HG03159 (cell line): ENCODE data around the gene EMP3.
A peak's percentile ranks its signal among the peaks of the same experiment; 100 is the strongest.

Source experiments
- ATAC-seq: cut with Tn5 transposase; IDR thresholded peaks from one replicate; pipeline ENCODE4 v1.9.1; 2021; ENCODE audit warnings: mild to moderate bottlenecking, moderate library complexity; ENCODE audit not compliant: unreplicated experiment

The EMP3 gene

DNA sequence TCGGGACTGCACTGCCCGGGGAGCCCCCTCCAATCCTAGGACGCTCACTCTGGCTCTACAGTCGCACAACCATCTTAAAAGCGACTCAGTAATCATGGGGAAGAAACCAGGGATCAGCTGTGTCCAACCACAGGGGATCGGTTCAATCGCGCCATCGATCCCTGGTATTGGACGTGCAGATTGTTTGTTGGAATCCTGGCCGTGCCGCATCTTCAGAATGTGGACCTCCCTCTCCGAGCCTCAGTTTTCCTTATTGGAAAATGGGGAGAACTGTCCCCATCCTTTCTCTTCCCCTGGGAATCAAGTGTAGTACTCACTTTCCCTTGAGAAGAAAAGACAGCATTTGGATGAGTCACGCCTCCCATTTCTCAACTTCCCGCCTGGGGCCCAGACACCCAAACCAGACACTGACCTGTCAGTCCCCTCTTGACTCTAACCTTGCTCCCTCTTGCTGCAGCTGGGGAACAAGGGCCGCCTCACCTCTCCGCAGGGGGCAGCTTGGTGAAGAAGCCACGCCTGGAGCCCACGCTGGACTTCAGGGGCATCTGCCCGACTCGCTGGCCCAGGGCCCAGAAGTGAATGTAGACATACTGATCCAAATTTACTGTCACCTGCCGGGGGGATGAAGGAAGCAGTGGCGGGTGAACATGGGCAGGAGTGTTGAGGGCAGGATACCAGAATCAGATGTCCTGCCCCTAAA lies 17.6 kb downstream of the EMP3 start:
- no peak for ATAC-seq

DNA sequence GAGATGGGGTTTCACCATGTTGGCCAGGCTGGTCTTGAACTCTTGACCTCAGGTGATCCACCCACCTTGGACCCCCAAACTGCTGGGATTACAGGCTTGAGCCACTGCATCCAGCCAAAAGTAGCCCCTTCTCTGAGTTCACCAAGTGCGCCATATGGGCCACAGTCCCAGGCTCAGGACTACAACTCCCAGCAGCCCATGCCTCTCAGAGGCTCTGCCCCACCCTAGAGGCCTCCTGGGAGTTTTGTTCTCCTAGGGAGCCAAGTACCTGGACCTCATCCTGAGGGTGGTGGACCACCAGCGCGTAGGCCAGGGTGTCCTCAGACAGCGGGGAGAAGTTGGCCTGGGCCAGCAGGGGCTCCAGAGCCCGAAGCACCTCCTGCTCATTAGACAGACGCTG lies 19.5 kb downstream of the EMP3 start:
- no peak for ATAC-seq

DNA sequence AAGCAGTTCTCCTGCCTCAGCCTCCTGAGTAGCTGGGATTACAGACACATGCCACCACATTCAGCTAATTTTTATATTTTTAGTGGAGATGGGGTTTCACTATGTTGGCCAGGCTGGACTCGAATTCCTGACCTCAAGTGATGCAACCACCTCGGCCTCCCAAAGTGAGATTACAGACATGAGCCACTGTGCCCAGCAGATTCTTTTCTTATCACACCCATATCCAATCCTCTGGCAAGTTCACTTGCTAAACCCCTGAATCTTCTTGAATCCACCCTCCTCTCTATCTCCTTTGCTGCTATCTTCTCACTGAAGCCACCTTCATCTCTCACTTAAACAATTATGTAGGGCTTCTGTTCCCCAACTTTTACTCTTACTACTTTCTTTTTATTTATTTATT lies 20.8 kb downstream of the EMP3 start:
- no peak for ATAC-seq

DNA sequence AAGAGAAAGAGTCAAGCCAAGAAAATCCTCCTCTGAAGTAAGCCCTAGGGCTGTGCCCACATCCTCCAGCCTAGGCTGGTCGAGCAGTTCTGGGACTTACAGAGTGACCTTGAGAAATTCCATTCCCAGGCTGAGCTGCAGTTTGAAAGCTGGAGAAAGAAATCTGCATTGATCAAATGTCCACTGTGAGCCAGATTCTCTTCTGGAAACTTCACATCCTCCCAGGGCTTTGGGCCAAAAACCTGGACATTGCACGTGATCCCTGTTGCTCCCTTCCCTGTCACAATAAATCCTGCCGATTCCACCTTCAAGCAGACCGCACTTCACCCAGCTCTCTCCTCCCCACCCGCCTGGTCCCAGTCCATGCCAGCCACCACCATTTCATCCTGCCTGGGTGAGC lies 22.7 kb downstream of the EMP3 start:
- ATAC-seq, result no peak

DNA sequence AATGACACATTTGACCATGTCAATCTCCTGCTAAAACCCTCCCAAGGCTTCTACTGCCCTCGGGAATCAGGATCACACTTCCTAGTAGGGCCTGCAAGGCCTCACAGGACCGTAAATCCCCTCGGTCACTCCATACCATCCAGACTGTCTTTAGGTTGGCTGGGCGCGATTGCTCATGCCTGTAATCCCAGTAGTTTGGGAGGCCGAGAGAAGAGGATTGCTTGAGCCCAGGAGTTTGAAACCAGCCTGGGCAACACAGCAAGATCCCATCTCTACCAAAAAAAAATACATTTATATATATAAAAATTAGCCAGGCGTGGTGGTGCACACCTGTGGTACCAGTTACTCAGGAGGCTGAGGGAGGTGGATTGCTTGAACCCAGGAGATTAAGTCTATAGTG lies 23.4 kb downstream of the EMP3 start:
- ATAC-seq, result no peak

DNA sequence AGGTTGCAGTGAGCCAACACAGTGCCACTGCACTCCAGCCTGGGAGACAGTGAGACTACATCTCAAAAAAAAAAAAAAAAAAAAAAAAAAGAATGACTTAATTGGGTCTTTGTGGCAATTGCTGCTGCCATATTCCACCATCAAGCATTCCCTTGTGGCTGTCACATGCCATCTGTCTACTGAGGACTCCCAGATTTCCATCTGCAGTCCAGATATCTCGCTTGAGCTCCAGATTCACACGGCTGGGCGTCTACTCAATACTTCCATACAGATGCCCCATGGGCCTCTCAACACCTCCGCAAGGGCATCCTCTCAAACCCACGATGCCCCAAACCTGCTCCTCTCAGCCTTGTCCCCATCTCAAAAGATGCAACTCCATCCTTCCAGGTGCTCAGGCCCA lies 25.5 kb downstream of the EMP3 start:
- ATAC-seq, result no peak

DNA sequence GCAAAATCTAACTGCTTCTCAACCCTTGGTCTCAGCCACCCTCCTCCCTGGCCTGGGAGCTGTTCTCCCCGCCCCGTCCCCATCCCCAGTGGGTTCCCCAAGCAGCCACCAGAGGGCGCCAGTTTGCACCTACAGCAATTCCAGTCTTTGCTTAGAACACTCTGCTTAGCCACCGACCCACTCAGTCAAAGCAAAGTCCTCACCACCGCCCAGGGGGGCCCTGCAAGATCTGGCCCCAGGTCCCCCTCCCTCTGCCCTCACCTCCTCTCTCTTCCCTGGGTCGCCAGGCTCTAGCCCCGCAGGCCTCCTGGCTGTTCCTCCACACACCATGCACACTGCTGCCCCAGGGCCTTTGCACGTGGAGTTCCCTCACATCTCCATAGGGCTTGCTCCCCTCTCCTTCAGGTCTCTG lies 26.0 kb downstream of the EMP3 start:
- ATAC-seq, result no peak

DNA sequence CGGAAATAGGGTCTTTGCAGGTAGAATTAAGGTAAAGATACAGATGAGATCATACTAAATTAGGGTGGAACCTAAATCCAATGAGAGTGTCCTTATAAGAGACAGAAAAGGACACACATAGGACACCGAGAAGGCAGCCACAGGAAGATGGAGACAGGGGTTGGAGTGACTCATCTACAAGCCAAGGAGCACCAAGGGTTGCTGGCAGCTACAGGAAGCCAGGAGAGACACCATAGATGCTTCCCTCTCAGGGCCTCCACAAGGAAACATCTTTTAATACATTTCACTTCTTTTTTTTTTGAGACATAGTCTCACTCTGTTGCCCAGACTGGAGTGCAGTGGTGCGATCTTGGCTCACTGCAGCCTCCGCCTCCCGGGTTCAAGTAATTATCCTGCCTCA lies 28.3 kb downstream of the EMP3 start:
- no peak for ATAC-seq

DNA sequence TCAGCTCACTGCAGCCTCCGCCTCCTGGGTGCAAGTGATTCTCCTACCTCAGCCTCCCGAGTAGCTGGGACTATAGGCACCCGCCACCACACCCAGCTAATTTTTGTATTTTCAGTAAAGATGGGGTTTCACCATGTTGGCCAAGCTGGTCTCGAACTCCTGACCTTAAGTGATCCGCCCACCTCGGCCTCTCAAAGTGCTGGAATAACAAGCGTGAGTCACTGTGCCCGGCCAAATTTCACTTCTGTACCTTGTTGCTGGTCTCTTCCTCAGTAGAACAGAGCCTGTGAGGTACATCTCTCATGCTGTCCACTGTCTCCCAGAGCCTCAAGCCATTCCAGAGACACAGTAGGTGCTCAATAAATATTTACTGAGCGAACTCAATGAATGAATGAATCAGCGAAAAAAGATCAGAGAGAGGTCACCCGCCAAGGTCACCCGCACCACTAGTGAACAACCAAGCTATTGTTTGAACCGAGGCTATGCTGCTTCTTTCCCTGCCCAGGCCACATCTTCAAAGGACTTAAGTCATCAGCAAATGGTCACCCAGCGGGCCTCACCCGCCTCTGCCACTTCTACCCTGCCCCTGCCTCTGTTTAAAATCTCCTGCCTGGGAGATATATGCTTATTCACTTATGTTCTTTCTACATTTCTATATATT lies 29.1 kb downstream of the EMP3 start:
- ATAC-seq, result no peak

DNA sequence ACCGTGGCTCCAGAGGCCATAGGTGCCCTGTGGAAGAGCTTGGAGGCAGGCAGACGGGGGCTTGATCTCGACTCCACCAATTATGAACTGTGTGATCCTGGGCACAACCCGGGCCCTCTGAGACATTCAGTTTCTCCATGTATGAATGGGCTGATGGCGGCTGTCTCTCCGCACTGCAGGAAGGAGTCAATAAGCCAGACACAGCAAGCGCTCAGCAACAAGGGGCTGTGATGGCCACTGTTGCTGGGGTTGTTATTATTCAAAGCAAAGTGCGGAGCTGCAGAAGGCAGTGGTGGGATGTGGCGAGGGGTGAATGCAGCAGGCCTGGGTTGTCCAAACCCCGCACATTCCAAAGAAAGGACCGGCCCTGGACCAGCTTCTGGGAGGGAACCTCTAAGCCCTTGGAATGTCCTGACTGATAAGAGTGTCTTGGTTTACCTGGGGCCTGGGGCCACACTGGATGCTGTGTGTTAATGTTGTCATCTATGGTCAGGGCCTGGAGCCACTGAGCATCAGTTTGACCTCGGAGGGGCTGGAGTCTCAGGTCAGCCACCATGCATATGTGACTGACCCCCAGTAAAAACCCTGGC lies 30.1 kb downstream of the EMP3 start:
- no peak for ATAC-seq

DNA sequence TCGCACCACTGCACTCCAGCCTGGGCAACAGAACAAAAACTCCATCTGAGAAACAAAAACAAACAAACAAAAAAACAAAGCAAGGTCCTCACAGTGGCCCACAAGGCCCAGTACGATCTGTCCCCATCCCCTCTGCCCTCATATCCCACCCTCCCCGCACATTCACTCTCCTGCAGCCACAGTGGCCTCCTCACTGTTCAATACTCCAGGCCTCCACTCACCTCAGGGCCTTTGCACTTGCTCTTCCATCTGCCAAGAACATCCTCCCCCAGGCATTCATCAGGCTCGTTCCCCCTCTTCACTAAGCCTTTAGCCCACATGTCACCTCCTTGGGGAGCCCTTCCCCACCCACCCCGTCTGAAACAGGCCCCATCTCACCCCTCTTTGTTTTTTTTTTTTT lies 33.8 kb downstream of the EMP3 start:
- no peak for ATAC-seq

DNA sequence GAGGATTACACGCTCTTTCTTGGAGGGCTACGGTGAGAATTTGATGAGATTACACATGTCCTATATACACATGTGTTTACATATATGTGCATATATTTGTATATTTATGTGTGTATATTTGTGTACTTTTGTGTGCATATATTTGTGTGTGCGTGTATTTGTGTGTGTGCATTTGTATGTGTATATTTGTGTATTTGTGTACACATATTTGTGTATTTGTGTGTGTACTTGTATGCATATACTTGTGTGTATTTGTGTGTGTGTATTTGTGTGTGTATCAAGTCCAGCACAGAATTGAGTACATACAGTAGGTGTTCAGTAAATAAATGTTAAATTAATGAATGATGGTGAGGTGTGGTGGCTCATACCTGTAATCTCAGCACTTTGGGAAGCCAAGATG lies 36.6 kb downstream of the EMP3 start:
- ATAC-seq, result no peak

DNA sequence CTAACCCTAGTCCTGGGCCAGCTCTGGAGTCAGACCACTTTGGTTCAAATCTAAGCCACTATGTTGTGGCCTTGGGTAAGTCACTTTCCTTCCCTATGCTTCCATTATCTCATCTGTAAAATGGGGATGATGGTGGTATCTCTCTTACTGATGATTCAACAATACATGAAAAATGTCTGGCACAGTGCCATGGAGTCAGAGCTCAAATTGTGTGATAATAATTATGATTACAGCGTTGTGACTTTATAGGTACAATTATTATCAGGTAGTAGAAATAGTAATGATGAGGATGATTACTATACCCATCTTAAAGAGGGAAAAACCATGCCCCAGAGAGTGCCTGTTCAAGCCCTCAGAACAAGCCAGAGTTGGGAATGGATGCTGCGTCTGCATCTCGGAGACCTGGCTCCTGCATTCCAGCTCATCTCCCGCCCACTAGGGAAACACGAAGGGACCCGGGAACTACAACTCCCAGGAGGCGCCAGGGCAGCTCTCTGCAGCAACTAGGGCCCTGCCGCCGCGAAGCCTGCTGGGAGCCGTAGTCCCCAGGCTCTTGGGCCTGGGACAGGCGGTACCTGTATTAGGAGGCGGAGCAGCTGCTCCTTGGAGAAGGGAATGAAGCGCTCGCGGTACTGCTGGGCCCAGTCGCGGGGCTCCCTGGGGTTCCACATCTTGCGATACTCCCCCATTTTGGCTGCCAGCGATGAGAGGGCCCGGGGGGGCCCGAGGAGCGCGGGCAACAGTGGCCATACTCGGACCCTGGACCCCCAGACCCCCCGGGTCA lies 37.6 kb downstream of the EMP3 start:
- ATAC-seq, result peak; percentile 46

DNA sequence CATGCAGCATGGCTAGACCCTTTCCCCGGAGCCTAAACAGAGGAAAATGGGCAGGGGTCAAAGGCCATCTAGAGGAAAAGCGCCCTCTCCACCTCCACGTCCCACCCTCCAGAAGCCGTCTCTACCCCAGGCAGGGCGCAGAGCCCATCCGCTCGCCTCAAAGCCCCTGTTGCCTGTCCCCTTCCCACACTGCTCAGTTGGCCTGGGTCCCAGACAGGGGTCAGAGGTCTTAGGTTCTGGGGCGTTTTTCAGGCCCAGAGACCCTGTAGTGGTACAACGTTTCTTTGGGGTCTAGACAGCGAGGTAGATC lies 38.1 kb downstream of the EMP3 start:
- peak; percentile 21 for ATAC-seq

DNA sequence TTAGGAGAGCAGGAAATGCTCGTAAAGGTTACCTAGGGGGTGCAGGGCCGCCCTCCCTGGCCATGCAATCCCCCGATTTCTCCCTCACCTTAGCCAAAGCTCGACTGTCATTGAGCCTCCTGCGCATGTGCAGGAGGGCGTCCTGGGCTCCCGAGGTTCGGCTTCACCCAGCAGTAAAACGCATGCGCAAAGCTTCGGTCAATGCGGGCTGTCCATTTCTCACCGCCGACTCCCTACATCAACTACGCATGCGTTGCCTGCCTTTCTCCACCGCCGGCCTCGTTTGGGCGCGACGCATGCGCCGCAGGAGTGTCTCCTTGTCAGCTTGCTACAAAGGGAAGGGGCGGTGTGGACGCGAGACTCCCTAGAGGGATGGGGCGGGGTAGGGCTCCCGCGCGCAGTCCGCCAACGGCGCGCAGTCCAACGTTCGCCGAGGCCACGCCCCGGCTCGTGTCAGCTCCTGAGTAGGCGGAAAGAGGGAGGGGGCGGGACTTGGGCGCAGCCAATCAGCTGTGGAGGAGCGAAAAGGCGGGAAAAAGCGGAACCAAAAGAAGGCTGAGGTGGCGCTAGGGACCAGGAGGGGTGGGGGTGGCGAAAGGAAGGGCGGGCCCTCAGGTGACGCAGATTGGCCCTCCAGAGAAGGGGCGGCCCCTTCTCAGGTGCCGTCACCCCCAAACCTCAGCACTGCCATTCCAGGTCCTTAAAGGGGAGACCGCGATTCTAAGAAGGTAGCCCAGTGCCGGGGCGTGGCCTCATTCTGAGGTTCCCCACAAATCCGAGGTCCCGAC lies 38.7 kb downstream of the EMP3 start, which contains the start of the genes SYNGR4 and TMEM143:
Gene SYNGR4, plus strand, starts transcription at position 558 of the 788 bp plus-strand sequence. CDS start 1,476 bp downstream, outside the sequence.
Gene TMEM143, minus strand, starts transcription at position 131 of the 788 bp plus-strand sequence. Its CDS starts 20 bp downstream, at position 111.
- peak; percentile 72 for ATAC-seq

DNA sequence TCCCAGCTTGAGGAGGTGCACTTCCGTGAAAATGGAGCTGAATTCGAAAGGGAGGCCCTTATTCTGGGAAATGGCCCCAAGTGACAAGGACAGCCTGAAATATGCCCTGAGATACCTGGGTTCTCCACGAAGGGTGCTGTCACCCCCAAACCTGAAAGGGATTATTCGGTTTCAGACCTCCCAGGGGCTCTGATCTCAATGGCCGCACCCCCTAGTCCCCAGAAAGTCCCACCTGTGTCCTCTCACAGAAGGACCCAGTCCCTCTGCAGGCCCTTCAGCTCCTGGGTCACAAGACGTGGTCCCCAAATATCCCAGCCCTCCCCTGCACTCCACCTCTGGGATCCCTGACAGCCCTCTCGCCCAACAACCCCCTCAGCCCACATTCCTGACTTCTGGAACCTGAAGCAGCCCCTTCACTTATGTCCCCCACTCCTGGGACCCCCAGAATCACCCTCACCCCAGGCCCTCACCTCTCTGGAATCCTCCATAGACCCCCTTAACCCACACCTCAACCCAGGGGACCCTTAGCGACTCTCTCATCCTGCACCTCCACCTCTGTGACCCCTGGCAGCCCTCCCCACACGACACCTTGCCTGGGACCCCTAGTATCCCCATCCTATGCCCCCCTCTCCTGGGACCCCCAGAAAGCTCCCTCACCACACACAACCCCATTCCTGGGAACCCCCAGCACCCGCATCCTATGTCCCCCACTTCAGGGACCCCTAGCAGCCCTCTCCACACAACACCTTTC lies 39.4 kb downstream of the EMP3 start:
- no peak for ATAC-seq

DNA sequence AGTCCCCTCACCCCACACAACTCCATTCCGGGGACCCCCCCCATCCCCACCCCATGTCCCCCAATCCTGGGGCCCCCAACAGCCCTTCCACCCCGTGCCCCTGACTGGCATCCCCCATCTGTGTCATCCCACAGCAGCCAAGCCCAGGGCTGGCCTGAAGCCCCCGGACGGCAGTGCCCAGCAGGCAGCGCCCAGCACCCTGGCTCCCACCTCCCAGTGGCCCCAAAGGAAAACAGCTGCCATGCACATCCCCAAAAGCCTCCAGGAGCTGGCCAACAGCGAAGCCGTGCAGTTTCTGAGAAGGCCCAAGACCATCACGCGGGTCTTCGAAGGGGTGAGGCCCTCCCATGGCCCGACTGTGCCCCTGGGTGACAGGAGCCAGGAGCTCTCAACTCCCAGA lies 40.2 kb downstream of the EMP3 start:
- ATAC-seq, result no peak

DNA sequence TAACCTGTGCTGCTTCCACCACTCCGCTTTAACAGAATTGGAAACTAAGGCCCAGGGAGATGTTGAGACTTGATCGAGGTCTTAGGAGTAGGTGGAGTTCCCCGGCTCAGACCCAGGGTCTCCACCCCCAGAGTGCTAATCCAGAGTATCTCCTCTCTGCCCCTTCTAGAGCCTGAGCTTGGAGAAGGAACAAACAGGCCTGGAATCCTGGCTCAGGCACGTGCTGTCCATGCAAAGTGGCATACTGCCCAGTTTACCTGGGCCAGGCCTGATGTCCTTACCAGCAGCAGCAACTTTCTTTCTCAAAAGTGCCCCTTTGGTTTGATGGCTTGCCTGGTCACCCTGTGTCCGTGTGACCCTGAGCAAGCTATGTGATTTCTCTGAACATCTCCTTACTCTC lies 42.5 kb downstream of the EMP3 start:
- no peak for ATAC-seq

DNA sequence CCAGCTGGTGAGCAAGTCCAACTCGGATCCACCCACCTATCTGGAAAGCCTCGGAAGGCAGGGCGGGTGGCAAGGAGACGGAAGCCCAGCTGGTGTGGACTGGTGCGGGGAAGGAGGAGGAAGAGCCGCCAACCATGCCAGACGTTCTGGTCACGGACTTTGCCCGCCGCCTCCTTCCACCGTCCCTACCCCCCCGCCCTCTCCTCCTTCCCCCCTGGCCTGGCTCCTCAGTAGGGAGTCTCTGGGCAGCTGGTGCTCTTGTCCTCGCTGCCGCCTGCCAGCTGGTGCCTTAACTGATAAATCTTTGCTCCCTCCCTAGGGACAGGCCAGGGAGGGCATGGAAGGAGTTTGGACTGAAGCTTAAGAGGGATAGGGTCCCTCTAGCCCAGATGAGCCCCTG lies 43.6 kb downstream of the EMP3 start:
- ATAC-seq, result no peak

DNA sequence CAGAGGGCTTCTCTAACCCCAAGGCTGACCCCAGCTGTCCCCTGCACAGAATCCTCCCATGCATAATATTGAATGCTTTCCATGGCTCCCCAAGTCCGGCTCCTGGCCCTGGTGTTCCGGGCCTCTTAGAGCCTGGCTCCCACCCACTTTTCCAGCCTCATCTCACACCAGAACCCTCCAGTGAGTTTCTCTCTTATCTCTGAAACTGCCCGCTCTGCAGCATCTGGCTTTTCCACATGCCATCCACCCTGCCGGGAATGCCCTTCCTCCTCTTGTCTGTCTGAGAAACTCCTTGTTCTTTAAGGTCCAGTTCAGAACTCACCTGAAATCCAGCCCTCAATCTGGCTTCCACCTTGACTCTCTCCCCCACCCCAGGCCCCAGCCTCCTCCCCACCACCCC lies 45.6 kb downstream of the EMP3 start:
- no peak for ATAC-seq
